HCT116 (cell line): ENCODE results near the gene NCAPD2. TPM values are rescaled to one million over a fixed set of nuclear protein-coding genes. Genes with fewer than 3 reads are reported as not detected.
A peak's percentile ranks its signal among the peaks of the same experiment; 100 is the strongest.

ENCODE experiments used
- ATAC-seq: fragments of 200-7000 bp; cut with Tn5 transposase; 2 replicates; pipeline ENCODE4 v1.9.1; 2020; ENCODE audit warnings: mild to moderate bottlenecking, moderate library complexity
- BruUV-seq: library from RNA; stranded (reverse); fragments of 400-500 nt; replicated peaks from 2 replicates; lab custom pipeline; 2021; lab: Mats Ljungman, UMichigan
- CTCF ChIA-PET: fragments of 300-600 bp; sonication (Branson Sonifier 250); formaldehyde crosslinking; loops from one replicate; lab custom pipeline; 2021; ENCODE audit warnings: antibody characterized with exemption; lab: Charles Lee
- POLR2A ChIA-PET: fragments of 300-600, 350-600 bp; sonication (Branson Sonifier 250); formaldehyde crosslinking; loops from one replicate; lab custom pipeline; 2021; ENCODE audit warnings: antibody characterized with exemption; lab: Charles Lee
- RAD21 ChIA-PET, 2 experiments: fragments of 300-600 bp; sonication (Branson Sonifier 250); formaldehyde crosslinking; loops; one replicate each; lab custom pipeline; 2023; ENCODE audit warnings: low total read pairs in 2 of 2; ENCODE audit not compliant: uncharacterized antibody in 2 of 2, unreplicated experiment in 2 of 2, low non-redundant PET in 1 of 2; lab: Charles Lee
- DNase-seq: peaks from one replicate; pipeline ENCODE4 v3.0.0-alpha.2; 2010; ENCODE audit warnings: low read depth, low spot score
- H2AFZ ChIP-seq: fragments of 200-600 bp; shearing (Covaris generic), sonication (generic); 2 replicates; pipeline ENCODE4 v1.6.1; 2017; ENCODE audit warnings: low read depth, mixed run types, mixed read lengths, antibody characterized with exemption, low read length; ENCODE audit not compliant: poor library complexity, severe bottlenecking
- H3K27ac ChIP-seq: 2 replicates; pipeline ENCODE4 v1.5.1; 2012; ENCODE audit warnings: low read depth, low read length
- H3K27me3 ChIP-seq: fragments of 200-600 bp; sonication (generic); 2 replicates; pipeline ENCODE4 v1.6.1; 2016; ENCODE audit warnings: mixed run types, low read length, mixed read lengths; ENCODE audit not compliant: insufficient read depth
- H3K36me3 ChIP-seq, 2 experiments: fragments of 200-500 bp in 1 of 2; fragments of 200-600 bp in 1 of 2; sonication (Bioruptor generic) in 1 of 2; sonication (generic) in 1 of 2; 2 replicates each; pipeline versions ENCODE4 v1.5.1 to v1.6.1; 2014 to 2016; ENCODE audit warnings: low read length in 2 of 2, inconsistent platforms in 1 of 2, mixed read lengths in 1 of 2, mixed run types in 1 of 2; ENCODE audit not compliant: insufficient read depth in 2 of 2, control insufficient read depth in 1 of 2
- H3K4me1 ChIP-seq, 2 experiments: fragments of 200-600 bp in 1 of 2; sonication (generic) in 1 of 2; 2 replicates each; pipeline versions ENCODE4 v1.5.1 to v1.6.1; 2012 to 2017; ENCODE audit warnings: low read length in 2 of 2, inconsistent platforms in 1 of 2, mild to moderate bottlenecking in 1 of 2, mixed read lengths in 1 of 2, mixed run types in 1 of 2, moderate library complexity in 1 of 2; ENCODE audit not compliant: insufficient read depth in 2 of 2, control insufficient read depth in 1 of 2
- H3K4me2 ChIP-seq: fragments of 200-600 bp; sonication (generic); 2 replicates; pipeline ENCODE4 v1.6.1; 2017; ENCODE audit warnings: mixed run types, low read length, mixed read lengths
- H3K4me3 ChIP-seq, 2 experiments: fragments of 200-600 bp in 1 of 2; sonication (generic) in 1 of 2; replicated peaks in 1 of 2; 2 replicates each; pipeline ENCODE4 v1.5.1; 2011 to 2016; ENCODE audit warnings: low read length in 2 of 2, control low read depth in 1 of 2, low read depth in 1 of 2, mild to moderate bottlenecking in 1 of 2, mixed read lengths in 1 of 2, mixed run types in 1 of 2
- H3K79me2 ChIP-seq: fragments of 200-600 bp; sonication (generic); 2 replicates; pipeline ENCODE4 v1.6.1; 2017; ENCODE audit warnings: mild to moderate bottlenecking, mixed run types, low read length, moderate library complexity, mixed read lengths; ENCODE audit not compliant: insufficient read depth
- H3K9ac ChIP-seq: fragments of 200-600 bp; sonication (generic); 2 replicates; pipeline ENCODE4 v1.6.1; 2016; ENCODE audit warnings: low read length, mixed read lengths
- H3K9me2 ChIP-seq: fragments of 200-600 bp; sonication (generic), shearing (Covaris generic); 2 replicates; pipeline ENCODE4 v1.6.1; 2017; ENCODE audit warnings: mixed run types, mild to moderate bottlenecking, moderate library complexity; ENCODE audit not compliant: insufficient read depth
- H3K9me3 ChIP-seq, 2 experiments: fragments of 200-500 bp in 1 of 2; fragments of 200-600 bp in 1 of 2; sonication (Bioruptor generic) in 1 of 2; sonication (generic) in 1 of 2; 2 replicates each; pipeline ENCODE4 v1.6.1; 2014 to 2017; ENCODE audit warnings: low read length in 2 of 2, mixed read lengths in 2 of 2, inconsistent platforms in 1 of 2, low read depth in 1 of 2, mild to moderate bottlenecking in 1 of 2, mixed run types in 1 of 2, moderate library complexity in 1 of 2; ENCODE audit not compliant: control insufficient read depth in 1 of 2, insufficient read depth in 1 of 2
- H4K20me1 ChIP-seq: fragments of 200-600 bp; sonication (generic), shearing (Covaris generic); 2 replicates; pipeline ENCODE4 v1.6.1; 2017; ENCODE audit warnings: mixed run types, mild to moderate bottlenecking, moderate library complexity; ENCODE audit not compliant: insufficient read depth
- EZH2phosphoT487 ChIP-seq: fragments of 200-600 bp; IDR thresholded peaks from 2 replicates; pipeline ENCODE4 v1.6.1; 2018; ENCODE audit warnings: antibody characterized with exemption, borderline replicate concordance
- POLR2AphosphoS5 ChIP-seq: IDR thresholded peaks from 2 replicates; pipeline ENCODE4 v1.6.1; 2011; ENCODE audit warnings: mild to moderate bottlenecking, low read depth, low read length, moderate library complexity
- intact Hi-C: fragments of 100-400 bp; cut with micrococcal nuclease; formaldehyde crosslinking; loops from 2 replicates; pipeline ENCODE4 v1.10.0; 2022
- total RNA-seq: library from RNA; stranded (reverse); gene quantifications from one replicate; pipeline ENCODE4 v1.2.1, GENCODE V29; 2021; ENCODE audit not compliant: unreplicated experiment
- TF ChIP-seq, protein P1 (sequence below): IDR thresholded peaks from 2 replicates; pipeline ENCODE4 v1.6.1; 2012

NCAPD2 gene
- total RNA-seq, 1 experiment from 2014 or later, result 177 TPM

- intact Hi-C loops, result loop anchor here (1.0 to 5.0 kb wide), 3 partner anchors 39 to 132 kb away; no protein-coding TSS in a partner anchor
- peak overlapping the region; percentile 100 for H3K4me2 ChIP-seq
- H4K20me1 ChIP-seq, result no peaks in the 10 kb centered on the region
- no peaks in the 10 kb centered on the region; the same call in 1 of the 2 replicates for H3K79me2 ChIP-seq
- TSS peak; percentile 56 for BruUV-seq
- no peaks in the 10 kb centered on the region for H3K9me2 ChIP-seq
- peak overlapping the region; percentile 62 to 88 for H3K4me3 ChIP-seq
- TF ChIP-seq EZH2phosphoT487, result no peak
- 0 out of 2 replicates have a peak, but pooled peaks have one; percentile 15 for TF ChIP-seq POLR2AphosphoS5
- TF ChIP-seq, protein P1, sequence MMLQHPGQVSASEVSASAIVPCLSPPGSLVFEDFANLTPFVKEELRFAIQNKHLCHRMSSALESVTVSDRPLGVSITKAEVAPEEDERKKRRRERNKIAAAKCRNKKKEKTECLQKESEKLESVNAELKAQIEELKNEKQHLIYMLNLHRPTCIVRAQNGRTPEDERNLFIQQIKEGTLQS, result no peak
- H3K36me3 ChIP-seq, result peaks cover 3 to 8% of the 10 kb centered on the region in 2 experiments; a peak in 3 of 4 replicates
- H2AFZ ChIP-seq, result no peak overlapping the region
- DNase-seq (no peak), ATAC-seq (no peak)
- ChIA-PET POLR2A (interaction anchor here (0.9 to 2.9 kb wide), 17 partner anchors 10 to 182 kb away, joined by 3 to 18 read pairs (median 5); partner anchors contain the start of genes GAPDH, LPAR5 and MRPL51), CTCF (interaction anchor here (1.3 to 1.4 kb wide), 2 partner anchors 15 to 144 kb away, joined by 3 to 6 read pairs; no protein-coding TSS in a partner anchor), RAD21 (interaction anchor here in 1 of 2 experiments (1.1 kb wide), 1 partner anchor 23 kb away, joined by 3 read pairs; the partner anchor contains the start of gene MRPL51)
- peaks cover 11 to 27% of the 10 kb centered on the region in 2 experiments for H3K4me1 ChIP-seq
- H3K9ac ChIP-seq, result peak overlapping the region; percentile 85
- H3K9me3 ChIP-seq, result no peaks in the 10 kb centered on the region
- H3K27ac ChIP-seq, result peak overlapping the region; percentile 72; the same call in 1 of the 2 replicates
- no peaks in the 10 kb centered on the region for H3K27me3 ChIP-seq
Measured at GRCh38 chr12:6469609-6470374, 24.1 kb upstream of the NCAPD2 start.
